G401.6 (cell line): ENCODE data around the gene TMA16.
"Not testable (repeated sequence)": the region's sequence is repeated elsewhere in the genome, so short reads cannot be mapped to it uniquely, and the experiment has no call there.

Source experiments
- FAIRE-seq: peaks from 2 replicates; lab custom pipeline; 2012; peaks lifted over from hg19 to GRCh38; lab: Jason Lieb, UNC

Gene TMA16

DNA sequence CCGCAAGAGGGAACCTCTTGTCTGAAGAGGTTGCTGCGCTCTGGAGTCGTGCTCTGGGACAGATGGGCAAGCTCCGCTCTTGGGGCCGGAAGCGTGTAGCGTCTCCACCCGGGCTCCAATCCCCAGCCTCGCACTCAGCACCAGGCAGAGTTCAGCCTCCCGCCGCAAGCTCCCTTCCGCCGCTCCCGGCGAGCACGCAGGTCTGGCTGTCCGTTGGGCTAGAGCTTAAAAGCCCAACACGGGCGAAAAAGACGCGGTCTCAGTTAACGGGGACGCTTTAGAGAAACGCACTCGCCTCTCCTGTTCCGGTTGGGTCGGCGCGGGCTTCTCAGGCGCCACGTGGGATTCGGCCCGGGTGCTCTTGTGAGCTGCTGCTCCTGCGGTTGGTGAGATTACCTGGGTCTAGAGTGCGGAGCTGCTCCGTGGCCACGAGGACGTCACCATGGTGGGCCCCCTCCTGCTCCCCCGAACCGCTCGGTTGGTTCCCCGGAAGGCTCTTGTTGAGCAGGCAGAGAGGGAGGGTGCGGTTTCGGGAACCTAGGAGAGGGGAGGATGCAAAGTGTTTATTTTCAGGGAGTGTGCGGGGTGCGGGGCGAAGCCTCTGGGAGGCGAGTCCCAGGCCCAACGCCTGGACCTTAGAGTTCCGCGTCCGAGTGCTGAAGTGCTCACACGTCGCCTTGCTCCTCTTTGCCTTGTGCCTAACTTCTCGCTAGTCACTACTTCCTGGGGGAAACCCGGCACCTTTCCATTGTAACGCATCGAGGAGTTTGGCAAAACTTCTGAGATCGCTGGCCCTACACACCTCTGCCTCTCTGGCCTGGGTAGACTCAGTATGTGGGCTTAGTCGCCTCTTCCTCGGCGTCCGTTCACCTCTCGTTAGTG lies at the start of gene TMA16:
TMA16 (plus strand) TSS at position 331 of the 882 bp plus-strand sequence; CDS start at position 443, 112 bp downstream.
- FAIRE-seq: peak; percentile 93

DNA sequence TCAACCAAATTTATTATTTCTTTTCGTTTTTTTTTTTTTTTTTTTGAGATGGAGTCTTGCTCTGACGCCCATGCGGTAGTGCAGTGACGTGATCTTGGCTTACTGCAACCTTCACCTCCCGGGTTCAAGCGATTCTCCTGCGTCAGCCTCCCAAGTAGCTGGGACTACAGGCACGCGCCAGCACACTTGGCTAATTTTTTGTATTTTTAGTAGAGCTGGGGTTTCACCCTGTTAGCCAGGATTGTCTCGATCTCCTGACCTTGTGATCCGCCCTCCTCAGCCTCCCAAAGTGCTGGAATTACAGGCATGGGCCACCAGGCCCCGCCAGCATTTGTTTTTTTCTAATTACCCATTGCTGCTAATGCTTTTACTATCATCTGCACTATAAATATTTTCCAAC lies 47.5 kb upstream of the TMA16 start:
- FAIRE-seq: not testable (repeated sequence)

DNA sequence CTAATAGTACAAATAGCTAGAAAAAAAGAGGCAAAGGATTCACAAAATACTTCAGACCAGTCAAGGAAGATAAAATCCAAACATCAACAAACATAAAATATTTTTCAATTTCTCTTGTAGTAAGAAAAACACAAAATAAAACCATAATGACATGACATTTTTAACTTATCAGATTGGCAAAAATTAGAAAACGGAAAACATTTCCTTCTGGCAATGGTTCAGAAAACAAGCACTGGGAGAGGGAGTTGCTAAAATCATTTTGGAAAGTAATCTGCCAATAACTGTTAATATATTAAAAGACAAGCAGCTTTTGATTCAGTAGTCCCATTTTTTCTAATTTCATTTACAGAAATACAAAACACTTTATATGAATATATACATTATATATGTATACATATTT lies 47.0 kb upstream of the TMA16 start:
- FAIRE-seq: no peak

DNA sequence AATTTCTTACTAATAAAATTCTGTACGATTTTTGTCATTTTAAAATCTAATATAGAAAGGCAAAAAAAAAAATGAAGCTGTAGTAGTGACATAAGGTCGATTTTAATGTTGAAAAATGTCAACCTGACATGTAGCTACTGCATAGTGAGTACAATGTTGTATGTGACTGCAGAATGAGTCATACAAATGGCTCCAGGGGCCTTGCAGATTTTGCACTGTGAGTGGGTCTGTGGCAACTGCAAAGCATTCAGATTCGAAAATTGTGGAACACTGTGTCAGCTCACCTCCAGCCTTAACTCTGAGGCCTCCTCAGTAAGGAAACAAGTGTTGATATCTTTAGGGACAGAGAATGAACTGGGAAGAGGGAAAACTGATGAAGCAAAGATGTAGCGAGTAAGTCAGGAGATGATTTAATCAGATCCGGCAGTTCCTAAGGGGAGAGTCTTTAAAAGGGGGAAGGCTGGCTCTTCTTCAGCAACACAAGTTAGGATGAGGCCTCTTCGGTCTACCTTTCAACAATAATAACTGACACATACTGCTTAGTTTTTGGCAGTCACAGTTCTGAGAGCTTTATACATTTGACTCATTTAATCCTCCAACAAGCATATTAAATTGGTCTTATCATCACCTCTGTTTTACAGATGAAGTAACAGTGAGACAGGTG lies 45.8 kb upstream of the TMA16 start:
- no peak for FAIRE-seq

- no peak for FAIRE-seq
These were observed 31.9 kb upstream of the TMA16 start for GRCh38 chr4:163462556-163462955.

DNA sequence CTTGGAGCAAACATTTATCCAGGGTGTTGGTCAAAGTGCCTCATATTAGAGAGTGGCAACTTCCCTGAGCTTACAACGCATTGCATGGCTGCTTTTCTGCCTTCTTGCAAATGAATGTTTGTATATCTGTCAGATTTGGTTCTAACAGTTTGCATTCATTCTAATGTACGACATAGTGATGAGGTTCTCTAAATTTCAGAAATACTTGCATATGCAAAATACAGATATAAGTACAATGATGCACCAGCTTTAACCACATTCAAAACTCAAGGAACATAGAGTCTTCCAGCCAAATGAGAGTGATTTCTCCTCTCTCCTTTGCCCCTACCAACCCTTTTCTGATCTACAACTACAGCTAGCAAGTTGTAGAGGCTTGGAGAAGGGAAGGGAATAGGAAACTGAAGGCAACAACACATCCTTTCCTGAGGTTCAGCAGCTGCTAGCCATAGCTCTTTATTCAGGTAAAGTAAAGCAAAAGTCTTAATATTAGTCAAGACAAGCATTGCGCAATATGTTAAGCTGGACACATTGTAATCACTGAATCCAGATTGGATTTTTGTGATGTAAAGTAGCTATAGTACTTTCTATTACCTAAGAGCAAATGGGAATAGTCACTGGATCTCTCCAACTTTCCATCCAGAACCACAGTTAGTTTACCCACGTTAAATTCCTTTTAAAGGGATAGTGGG lies 27.3 kb upstream of the TMA16 start:
- FAIRE-seq: no peak

- FAIRE-seq: no peak
These were observed 24.1 kb upstream of the TMA16 start for GRCh38 chr4:163470391-163470790.

GRCh38 chr4:163473130-163473529 lies 21.4 kb upstream of the TMA16 start:
- FAIRE-seq: no peak

DNA sequence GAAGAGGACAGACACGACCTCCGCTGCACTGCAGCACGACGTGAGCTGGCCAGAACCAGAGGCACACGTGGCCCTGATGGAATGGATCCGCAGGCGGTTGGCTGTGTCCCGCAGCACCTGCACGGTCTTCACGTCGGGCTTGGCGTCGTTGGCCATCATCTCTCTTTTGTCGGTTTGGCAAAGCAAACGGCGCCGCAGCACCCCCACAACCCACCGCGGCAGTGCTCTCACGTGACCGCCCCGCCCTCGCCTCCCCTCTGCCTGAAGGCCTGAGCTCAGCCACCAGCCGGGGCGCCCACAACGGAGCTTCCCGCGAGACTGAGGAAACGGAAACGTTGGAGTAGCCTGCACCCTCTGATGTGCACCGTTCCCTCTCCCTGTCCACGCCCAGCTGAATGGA lies 20.9 kb upstream of the TMA16 start, which contains the start of gene TKTL2:
TKTL2 (minus strand) TSS at position 179 of the 400 bp plus-strand sequence; CDS start at position 159, 20 bp downstream.
- FAIRE-seq: no peak

- FAIRE-seq: no peak
These were observed 20.5 kb upstream of the TMA16 start for GRCh38 chr4:163474027-163474426.

DNA sequence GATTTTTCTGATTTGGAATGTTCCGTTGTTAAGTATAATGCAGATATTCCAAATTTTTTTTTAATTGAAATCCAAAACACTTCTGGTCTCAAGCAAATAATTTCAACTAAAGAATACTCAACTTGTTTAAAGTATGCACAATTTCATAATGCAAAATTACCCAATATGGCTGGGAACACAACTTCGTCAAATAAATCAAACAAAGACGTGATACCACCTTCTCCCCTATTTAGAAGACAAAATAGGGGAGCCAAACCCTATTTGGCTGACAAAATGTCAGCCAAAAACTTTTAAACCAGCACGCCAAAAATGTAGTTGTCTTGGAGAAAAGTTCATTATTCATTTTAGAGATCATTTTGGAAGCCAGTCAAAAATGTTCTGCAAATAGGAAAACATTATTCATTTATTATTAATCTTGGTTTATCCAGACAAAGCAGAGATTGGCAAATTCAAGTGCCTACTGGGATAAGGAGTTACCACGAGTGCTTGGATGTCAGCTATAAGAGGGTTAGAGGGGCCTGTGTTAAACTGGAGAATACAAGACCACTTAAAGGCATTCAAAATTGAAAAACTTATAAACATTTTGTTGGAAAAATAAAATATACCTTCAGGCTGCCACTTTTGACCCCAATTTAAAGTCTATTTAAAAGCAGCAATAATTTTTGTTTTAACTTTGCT lies 17.6 kb upstream of the TMA16 start:
- no peak for FAIRE-seq

DNA sequence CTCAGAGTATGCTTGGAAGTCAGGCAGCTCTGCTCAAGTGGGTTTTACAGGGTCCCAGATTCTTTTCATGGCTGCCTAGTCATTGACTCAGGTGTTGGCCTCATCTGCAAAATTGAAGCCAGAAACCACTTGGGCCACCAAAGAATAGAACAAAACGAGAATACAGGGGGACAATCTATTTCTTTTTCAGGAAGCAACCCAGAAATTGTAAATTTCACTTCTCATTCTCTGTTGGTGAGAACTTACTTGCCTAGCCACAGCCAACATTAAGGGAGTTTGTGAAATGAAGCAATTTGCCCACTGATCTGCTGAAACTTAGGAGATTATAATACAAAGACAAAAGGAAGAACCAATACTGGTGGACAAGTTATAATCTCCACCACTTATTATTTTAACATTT lies 12.3 kb upstream of the TMA16 start:
- FAIRE-seq: no peak

- FAIRE-seq: no peak
These were observed 9.6 kb upstream of the TMA16 start for GRCh38 chr4:163484906-163485305.

GRCh38 chr4:163485589-163485988 lies 8.9 kb upstream of the TMA16 start:
- no peak for FAIRE-seq

DNA sequence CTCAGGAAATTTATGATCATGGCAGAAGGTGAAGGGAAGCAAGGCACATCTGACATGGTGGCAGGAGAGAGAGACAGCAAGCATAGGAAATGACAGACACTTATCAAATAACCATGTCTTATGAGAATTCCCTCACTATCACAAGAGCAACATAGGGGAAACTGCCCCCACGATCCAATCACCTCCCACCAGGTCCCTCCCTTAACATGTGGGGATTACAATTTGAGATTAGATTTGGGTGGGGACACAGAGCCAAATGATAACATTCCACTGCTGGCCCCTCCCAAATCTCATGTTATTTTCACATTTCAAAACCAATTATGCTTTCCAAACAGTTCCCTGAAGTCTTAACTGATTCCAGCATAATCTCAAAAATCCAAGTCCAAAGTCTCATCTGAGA lies 8.2 kb upstream of the TMA16 start:
- no peak for FAIRE-seq

DNA sequence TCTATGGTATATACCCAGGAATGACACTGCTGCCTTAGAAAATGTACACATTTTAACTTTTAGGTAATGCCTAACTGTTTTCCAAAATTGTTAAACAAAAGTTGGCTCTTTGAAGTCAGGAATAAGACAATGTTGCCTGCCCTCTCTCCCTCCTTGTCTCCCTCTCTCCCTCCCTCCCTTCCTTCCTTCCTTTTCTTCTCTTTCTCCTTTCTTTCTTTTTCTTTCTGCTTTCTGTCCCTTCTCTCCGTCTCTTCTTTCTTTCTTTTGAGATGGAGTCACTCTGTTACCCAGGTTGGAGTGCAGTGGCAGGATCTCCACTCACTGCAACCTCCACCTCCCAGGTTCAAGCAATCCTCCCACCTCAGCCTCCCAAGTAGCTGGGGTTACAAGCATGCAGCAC lies 4.6 kb upstream of the TMA16 start:
- FAIRE-seq: no peak

GRCh38 chr4:163492951-163493504 lies 1.5 kb upstream of the TMA16 start:
- no peak for FAIRE-seq

DNA sequence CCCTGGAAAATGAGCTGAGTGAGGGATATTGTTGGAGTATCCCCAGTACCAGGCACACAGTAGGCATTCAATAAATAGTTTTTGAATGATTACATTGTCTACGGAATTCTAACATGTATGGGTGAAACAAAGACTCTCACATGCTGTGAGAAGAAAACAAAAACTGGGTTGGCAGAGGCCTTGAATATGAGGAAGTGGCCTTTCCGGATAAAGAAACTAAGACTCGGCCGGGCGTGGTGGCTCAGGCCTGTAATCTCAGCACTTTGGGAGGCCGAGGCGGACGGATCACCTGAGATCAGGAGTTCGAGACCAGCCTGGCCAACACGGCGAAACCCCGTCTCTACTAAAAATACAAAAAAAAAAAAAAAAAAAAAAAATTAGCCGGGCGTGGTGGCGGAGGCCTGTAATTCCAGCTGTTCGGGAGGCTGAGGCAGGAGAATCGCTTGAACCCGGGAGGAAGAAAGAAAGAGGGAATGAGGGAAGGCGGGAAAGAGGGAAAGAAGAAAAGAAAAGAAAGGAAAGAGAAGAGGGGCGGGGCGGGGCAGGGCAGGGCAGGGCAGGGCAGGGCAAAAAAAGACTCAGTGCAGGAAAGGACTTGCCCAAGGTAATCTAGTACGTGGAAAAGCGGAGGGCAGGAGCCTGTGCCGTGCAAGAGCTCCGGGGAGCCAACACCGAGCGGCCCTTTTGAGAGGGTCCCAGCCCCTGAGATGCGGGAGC lies 689 bp upstream of the TMA16 start:
- FAIRE-seq: no peak

GRCh38 chr4:163495900-163496299 lies 1.4 kb downstream of the TMA16 start:
- FAIRE-seq: no peak

GRCh38 chr4:163500586-163500985 lies 6.1 kb downstream of the TMA16 start:
- no peak for FAIRE-seq

DNA sequence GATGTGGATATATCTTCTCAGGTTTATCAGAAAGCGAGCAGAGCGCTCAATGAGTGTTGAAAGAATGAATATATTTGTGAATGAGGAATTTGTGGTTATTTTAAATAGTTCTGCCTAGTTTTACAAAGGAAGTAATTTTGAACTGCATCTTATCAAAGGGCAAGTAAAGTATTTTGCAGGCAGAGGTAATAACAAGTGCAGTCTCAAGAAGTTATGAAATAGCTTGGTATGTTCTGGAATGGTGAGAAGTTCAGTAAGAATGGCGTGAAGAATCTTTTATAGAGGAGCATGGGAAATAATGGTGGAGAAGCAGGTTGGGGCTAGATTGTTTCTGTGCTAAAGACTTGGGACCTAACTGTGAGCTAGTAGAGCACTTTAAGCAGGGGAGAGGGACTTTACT lies 10.9 kb downstream of the TMA16 start:
- FAIRE-seq: no peak
